Measurements from ENCODE around the gene FLT3.

DNA sequence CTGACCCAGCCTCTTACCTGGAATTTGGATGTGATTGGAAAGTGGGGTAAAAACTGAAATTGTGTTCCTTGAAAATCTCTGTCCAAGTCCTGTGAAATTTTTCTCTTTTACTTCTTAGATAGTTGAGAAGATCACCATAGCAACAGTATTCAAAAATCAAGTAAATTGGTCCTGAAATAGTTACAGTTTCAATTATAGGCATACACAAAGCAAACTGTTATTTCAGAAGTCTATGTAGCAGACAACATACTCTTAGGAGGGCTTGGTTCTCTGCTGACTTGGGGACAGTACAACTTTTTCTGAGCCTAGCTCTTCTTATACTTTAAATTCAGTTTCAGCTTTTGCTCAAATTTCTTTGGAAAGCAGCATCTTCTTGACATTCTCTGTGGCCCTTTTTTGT, 73.3 kb downstream of the FLT3 start:
- TF ChIP-seq POLR2A (IDR thresholded peaks at IDR 0.05): no peak
- TF ChIP-seq, protein P1, sequence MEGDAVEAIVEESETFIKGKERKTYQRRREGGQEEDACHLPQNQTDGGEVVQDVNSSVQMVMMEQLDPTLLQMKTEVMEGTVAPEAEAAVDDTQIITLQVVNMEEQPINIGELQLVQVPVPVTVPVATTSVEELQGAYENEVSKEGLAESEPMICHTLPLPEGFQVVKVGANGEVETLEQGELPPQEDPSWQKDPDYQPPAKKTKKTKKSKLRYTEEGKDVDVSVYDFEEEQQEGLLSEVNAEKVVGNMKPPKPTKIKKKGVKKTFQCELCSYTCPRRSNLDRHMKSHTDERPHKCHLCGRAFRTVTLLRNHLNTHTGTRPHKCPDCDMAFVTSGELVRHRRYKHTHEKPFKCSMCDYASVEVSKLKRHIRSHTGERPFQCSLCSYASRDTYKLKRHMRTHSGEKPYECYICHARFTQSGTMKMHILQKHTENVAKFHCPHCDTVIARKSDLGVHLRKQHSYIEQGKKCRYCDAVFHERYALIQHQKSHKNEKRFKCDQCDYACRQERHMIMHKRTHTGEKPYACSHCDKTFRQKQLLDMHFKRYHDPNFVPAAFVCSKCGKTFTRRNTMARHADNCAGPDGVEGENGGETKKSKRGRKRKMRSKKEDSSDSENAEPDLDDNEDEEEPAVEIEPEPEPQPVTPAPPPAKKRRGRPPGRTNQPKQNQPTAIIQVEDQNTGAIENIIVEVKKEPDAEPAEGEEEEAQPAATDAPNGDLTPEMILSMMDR (IDR thresholded peaks at IDR 0.05): no peak

Measured in testis (tissue), 2 donors.